ENCODE data around the gene CCDC142. TPM values are rescaled to one million over a fixed set of nuclear protein-coding genes. Genes with fewer than 3 reads are reported as not detected.

Gene CCDC142
- total and polyA plus RNA-seq, 2 of the 8 experiments (the other 6 are each of a cell fraction or from before 2014, with no cell fraction given) = 6.0 to 10.7 TPM

DNA sequence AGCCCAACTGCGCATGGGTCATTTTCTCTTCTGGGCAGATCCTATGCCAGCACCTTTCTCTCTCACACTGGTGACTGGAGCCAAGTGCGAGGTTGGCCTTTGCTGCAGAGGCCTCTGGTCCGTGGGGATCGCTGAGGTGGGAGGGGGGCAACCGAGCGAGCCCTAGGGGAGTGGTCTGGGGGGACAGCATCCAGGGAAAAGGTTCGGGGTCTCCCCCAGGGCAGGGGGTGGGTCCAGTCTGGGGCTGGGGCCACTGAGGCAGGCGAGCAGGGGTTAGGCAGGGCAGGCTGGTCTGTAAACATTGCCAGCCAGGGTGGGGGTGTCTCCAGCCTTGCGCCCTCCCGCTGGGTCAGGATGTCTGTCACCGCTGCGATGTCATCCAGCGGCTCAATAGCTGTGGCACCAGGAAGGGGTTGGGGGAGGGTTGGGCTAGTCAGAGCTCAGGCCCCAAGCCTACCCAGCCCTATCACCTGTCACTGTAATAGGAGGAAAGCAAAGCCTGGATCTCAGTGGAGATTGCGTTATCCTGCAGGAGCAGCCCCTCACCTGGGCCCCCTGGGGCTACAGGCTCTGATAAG lies 56.5 kb downstream of the CCDC142 start:
- H2BK120ac ChIP-seq (replicated peaks; ENCODE audit: low read depth, low read length) = no peak overlapping the region
- H3K79me2 ChIP-seq (ENCODE audit: control insufficient read depth in 1 of 2, insufficient read depth in 2 of 2, low read length in 2 of 2) = no peaks in the 10 kb centered on the region
- H2BK12ac ChIP-seq (ENCODE audit: low read depth, low read length) = no peak overlapping the region
- no peak overlapping the region for H3K4ac ChIP-seq (replicated peaks; ENCODE audit: insufficient read length, low read depth, low read length)
- H2BK5ac ChIP-seq (ENCODE audit: low read depth, low read length) = no peak overlapping the region
- no peak for DNase-seq (ENCODE audit: low read depth in 1 of 2, low spot score in 2 of 2)
- no peak overlapping the region for H3K18ac ChIP-seq (ENCODE audit: extremely low read depth, low read length)
- no peak overlapping the region for H2BK20ac ChIP-seq (ENCODE audit: low read length)
- H3K4me1 ChIP-seq (replicated peaks in 1 of 4; ENCODE audit: control insufficient read depth in 3 of 4, insufficient read depth in 4 of 4, low read length in 3 of 4) = peaks cover 0 to 5% (median 2%) of the 10 kb centered on the region in 4 experiments; a peak in 3 of 7 replicates
- H3K27me3 ChIP-seq (replicated peaks in 1 of 4; ENCODE audit: control insufficient read depth in 3 of 4, extremely low read depth in 1 of 4, insufficient read depth in 3 of 4, low read length in 3 of 4) = 0 out of 7 replicates have a peak, but pooled peaks cover 0 to 2% (median 0%) of the 10 kb centered on the region in 4 experiments
- H3K9me3 ChIP-seq (ENCODE audit: insufficient read depth in 2 of 2, low read depth in 1 of 2, low read length in 1 of 2) = no peaks in the 10 kb centered on the region
- H3K36me3 ChIP-seq (ENCODE audit: control insufficient read depth in 2 of 4, insufficient read depth in 4 of 4, low read length in 3 of 4) = peaks cover 13 to 62% (median 47%) of the 10 kb centered on the region in 4 experiments; a peak in 7 of 8 replicates
- H2BK15ac ChIP-seq (ENCODE audit: low read length) = no peak overlapping the region
- H4K5ac ChIP-seq (ENCODE audit: insufficient read length, low read depth, low read length) = no peak overlapping the region
- H3K79me1 ChIP-seq (ENCODE audit: low read depth, low read length) = peaks cover 4% of the 10 kb centered on the region; the same call in 1 of the 2 replicates
- H3K4me3 ChIP-seq (ENCODE audit: extremely low read depth in 1 of 4, insufficient read depth in 2 of 4, low read depth in 3 of 4, low read length in 4 of 4) = no peak overlapping the region
- no peak overlapping the region for H4K8ac ChIP-seq (ENCODE audit: extremely low read depth, insufficient read depth, low read length)
- H3K27ac ChIP-seq (ENCODE audit: low read depth, low read length) = no peak overlapping the region
- H2AK5ac ChIP-seq (ENCODE audit: low read depth, low read length) = no peak overlapping the region
- no peak overlapping the region for H3K4me2 ChIP-seq (ENCODE audit: insufficient read depth in 1 of 2, low read depth in 2 of 2, low read length in 2 of 2)
- H3K9ac ChIP-seq (replicated peaks in 1 of 4; ENCODE audit: extremely low read depth in 1 of 4, low read depth in 3 of 4, low read length in 3 of 4) = no peak overlapping the region
- H2AFZ ChIP-seq (ENCODE audit: low read length) = no peak overlapping the region
- peaks cover 4 to 18% of the 10 kb centered on the region in 2 experiments for H4K20me1 ChIP-seq (replicated peaks in 1 of 2; ENCODE audit: control insufficient read depth in 1 of 2, insufficient read depth in 2 of 2, low read length in 2 of 2)
- no peak overlapping the region for H4K91ac ChIP-seq (replicated peaks; ENCODE audit: insufficient read length, low read length)
- no peak overlapping the region for H3K14ac ChIP-seq (ENCODE audit: insufficient read length)
- H3K56ac ChIP-seq (replicated peaks; ENCODE audit: insufficient read length, low read depth, low read length) = no peak overlapping the region
- 88% methylated on average over 10 of the region's 14 CpGs; no CpG with 5 or more reads in 1 of the 2 experiments for WGBS, 2 experiments (ENCODE audit: extremely low coverage in 1 of 2, insufficient coverage in 1 of 2, insufficient read length in 1 of 2, insufficient replicate concordance in 2 of 2, low coverage in 1 of 2, low lambda C conversion rate in 2 of 2, missing lambda C conversion rate in 1 of 2)
- CTCF ChIA-PET (ENCODE audit: partially characterized antibody) = interaction anchor here (0.9 kb wide), 2 partner anchors 13 to 34 kb away, joined by 3 read pairs; no protein-coding TSS in a partner anchor
- no peak overlapping the region for H3K23ac ChIP-seq (ENCODE audit: insufficient read length)
- no peak for FAIRE-seq
- POLR2A ChIA-PET (ENCODE audit: partially characterized antibody) = interaction anchor here (2.0 to 5.5 kb wide), 3 partner anchors 10 to 18 kb away, joined by 6 to 42 read pairs (median 27); no protein-coding TSS in a partner anchor
- peaks cover 8% of the 10 kb centered on the region for H3K23me2 ChIP-seq (ENCODE audit: low read depth, low read length)
- TF ChIP-seq, protein P1, sequence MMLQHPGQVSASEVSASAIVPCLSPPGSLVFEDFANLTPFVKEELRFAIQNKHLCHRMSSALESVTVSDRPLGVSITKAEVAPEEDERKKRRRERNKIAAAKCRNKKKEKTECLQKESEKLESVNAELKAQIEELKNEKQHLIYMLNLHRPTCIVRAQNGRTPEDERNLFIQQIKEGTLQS (IDR thresholded peaks at IDR 0.05; ENCODE audit: insufficient read depth, low read depth, low read length) = no peak
- TF ChIP-seq CREB1 (IDR thresholded peaks at IDR 0.05) (no peak), NRF1 (IDR thresholded peaks at IDR 0.05; ENCODE audit: low read depth, low read length) (no peak), SP1 (IDR thresholded peaks at IDR 0.05; ENCODE audit: low read depth, low read length) (no peak), HDAC2 (IDR thresholded peaks at IDR 0.05; ENCODE audit: borderline replicate concordance in 1 of 2, low read depth in 2 of 2, low read length in 2 of 2) (no peak), HDAC6 (IDR thresholded peaks at IDR 0.05; ENCODE audit: low read depth, low read length) (no peak), KDM4A (IDR thresholded peaks at IDR 0.05; ENCODE audit: low read depth, low read length, severe bottlenecking) (no peak), POU5F1 (IDR thresholded peaks at IDR 0.05; ENCODE audit: low read depth, low read length) (no peak), BRCA1 (IDR thresholded peaks at IDR 0.05; ENCODE audit: low read depth, low read length) (no peak)
- TF ChIP-seq, protein P2, sequence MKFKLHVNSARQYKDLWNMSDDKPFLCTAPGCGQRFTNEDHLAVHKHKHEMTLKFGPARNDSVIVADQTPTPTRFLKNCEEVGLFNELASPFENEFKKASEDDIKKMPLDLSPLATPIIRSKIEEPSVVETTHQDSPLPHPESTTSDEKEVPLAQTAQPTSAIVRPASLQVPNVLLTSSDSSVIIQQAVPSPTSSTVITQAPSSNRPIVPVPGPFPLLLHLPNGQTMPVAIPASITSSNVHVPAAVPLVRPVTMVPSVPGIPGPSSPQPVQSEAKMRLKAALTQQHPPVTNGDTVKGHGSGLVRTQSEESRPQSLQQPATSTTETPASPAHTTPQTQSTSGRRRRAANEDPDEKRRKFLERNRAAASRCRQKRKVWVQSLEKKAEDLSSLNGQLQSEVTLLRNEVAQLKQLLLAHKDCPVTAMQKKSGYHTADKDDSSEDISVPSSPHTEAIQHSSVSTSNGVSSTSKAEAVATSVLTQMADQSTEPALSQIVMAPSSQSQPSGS (IDR thresholded peaks at IDR 0.05; ENCODE audit: low read length) = no peak

Data from H1 (cell line).